ENCODE measurements around the gene FPGS. TPM values are rescaled to one million over a fixed set of nuclear protein-coding genes. Genes with fewer than 3 reads are reported as not detected.

The FPGS gene
- total RNA-seq, 6 experiments from 2014 or later: 51.9 to 69.2 (median 62.7) TPM

DNA sequence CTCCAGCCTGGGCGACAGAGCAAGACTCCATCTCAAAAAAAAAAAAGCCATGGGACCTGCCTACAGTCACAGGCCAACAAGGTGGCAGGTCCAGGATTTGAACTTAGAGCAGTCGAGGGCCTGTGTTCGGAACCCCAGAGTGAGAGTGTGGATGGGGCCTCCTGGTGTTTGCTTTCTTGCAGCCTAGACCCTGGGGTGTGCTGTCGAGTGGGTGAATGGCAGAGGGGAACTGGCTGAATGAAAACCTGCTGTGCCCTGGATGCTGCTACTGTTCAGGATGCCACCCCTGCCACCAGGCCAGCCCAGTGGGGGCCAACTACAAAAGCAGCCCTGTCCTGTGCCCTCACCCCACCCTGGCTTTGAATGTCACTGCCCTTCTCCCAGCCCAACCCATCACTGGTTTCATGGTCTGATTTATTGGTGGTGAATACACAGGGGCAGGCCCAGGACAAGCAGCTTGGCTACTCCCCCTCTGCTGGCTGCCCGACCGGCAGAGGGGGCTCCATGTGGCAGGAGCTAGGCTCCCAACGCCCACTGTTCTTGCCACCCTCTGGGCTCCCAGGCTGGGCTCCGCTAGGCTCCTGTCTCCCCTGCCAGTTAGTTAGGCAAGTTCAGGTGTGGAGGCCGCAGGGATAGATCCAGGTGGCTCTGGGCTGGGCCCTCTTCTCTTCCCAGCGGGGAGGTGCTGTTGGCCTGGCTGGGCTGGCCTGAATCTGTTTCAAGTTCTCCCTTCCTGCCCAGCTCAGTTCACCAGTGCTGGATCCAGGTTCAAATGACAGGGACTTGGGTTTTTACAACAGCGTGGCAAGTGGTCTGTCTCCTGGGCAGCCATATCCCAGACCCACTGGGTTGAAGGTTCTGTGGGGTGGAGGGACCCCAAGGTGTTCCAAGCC is 12.2 kb downstream of the FPGS start:
- Mint-ChIP-seq H3K27ac (no peak overlapping the region; the same call in 1 of the 2 replicates), H3K36me3 (ENCODE audit: low read depth) (peaks cover 17% of the 10 kb centered on the region), H3K4me1 (ENCODE audit: low read depth) (no peaks in the 10 kb centered on the region; the same call in 1 of the 2 replicates), H3K27me3 (ENCODE audit: insufficient read depth) (peaks cover 20% of the 10 kb centered on the region), H3K9me3 (no peaks in the 10 kb centered on the region), H3K4me3 (no peak overlapping the region)
- TF ChIP-seq, protein P1, sequence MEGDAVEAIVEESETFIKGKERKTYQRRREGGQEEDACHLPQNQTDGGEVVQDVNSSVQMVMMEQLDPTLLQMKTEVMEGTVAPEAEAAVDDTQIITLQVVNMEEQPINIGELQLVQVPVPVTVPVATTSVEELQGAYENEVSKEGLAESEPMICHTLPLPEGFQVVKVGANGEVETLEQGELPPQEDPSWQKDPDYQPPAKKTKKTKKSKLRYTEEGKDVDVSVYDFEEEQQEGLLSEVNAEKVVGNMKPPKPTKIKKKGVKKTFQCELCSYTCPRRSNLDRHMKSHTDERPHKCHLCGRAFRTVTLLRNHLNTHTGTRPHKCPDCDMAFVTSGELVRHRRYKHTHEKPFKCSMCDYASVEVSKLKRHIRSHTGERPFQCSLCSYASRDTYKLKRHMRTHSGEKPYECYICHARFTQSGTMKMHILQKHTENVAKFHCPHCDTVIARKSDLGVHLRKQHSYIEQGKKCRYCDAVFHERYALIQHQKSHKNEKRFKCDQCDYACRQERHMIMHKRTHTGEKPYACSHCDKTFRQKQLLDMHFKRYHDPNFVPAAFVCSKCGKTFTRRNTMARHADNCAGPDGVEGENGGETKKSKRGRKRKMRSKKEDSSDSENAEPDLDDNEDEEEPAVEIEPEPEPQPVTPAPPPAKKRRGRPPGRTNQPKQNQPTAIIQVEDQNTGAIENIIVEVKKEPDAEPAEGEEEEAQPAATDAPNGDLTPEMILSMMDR (IDR thresholded peaks at IDR 0.05): no peak
- DNase-seq: no peak

GRCh38 chr9:127815512-127816361 is 13.1 kb downstream of the FPGS start:
- H3K27me3 Mint-ChIP-seq (ENCODE audit: insufficient read depth): peaks cover 20% of the 10 kb centered on the region
- H3K4me3 Mint-ChIP-seq: no peak overlapping the region
- DNase-seq: no peak
- H3K36me3 Mint-ChIP-seq (ENCODE audit: low read depth): peaks cover 17% of the 10 kb centered on the region
- TF ChIP-seq, protein P1 (IDR thresholded peaks at IDR 0.05): no peak
- no peaks in the 10 kb centered on the region; the same call in 1 of the 2 replicates for H3K4me1 Mint-ChIP-seq (ENCODE audit: low read depth)
- no peaks in the 10 kb centered on the region for H3K9me3 Mint-ChIP-seq
- H3K27ac Mint-ChIP-seq: no peak overlapping the region

- Mint-ChIP-seq H3K27ac (no peak overlapping the region), H3K4me3 (no peak overlapping the region), H3K4me1 (ENCODE audit: low read depth) (no peaks in the 10 kb centered on the region; the same call in 1 of the 2 replicates), H3K9me3 (no peaks in the 10 kb centered on the region), H3K27me3 (ENCODE audit: insufficient read depth) (peaks cover 22% of the 10 kb centered on the region), H3K36me3 (ENCODE audit: low read depth) (peaks cover 17% of the 10 kb centered on the region)
- DNase-seq: no peak
- TF ChIP-seq, protein P1 (IDR thresholded peaks at IDR 0.05): no peak
Measured at GRCh38 chr9:127816362-127816725, 13.7 kb downstream of the FPGS start.

DNA sequence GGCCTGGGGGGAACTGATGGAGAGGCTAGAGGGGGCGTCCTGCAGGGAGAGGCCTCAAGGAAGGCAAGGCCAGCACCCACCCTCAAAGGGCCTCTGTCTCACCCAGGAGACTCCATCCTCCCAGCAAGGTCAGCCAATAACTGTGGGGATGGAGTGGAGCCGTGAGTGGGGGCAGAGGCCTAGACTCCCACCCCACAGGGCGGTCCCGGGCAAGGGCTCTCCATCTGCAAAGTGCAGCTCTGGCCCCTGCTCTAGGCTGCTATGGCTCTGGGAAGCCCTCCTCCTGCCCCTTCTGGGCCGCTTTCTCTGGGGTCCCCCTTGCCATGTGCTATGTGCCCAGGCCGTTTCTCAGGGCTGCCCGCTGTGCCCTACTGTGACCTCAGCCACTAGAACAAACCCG is 14.0 kb downstream of the FPGS start:
- no peak for DNase-seq
- no peaks in the 10 kb centered on the region; the same call in 1 of the 2 replicates for H3K4me1 Mint-ChIP-seq (ENCODE audit: low read depth)
- peak overlapping the region; percentile 69; the same call in 1 of the 2 replicates for H3K27ac Mint-ChIP-seq
- no peak overlapping the region for H3K4me3 Mint-ChIP-seq
- H3K27me3 Mint-ChIP-seq (ENCODE audit: insufficient read depth): peaks cover 22% of the 10 kb centered on the region
- TF ChIP-seq, protein P1 (IDR thresholded peaks at IDR 0.05): no peak
- H3K36me3 Mint-ChIP-seq (ENCODE audit: low read depth): peaks cover 17% of the 10 kb centered on the region
- H3K9me3 Mint-ChIP-seq: no peaks in the 10 kb centered on the region

GRCh38 chr9:127817881-127818434 is 15.3 kb downstream of the FPGS start:
- Mint-ChIP-seq H3K27me3 (ENCODE audit: insufficient read depth) (peaks cover 19% of the 10 kb centered on the region), H3K9me3 (no peaks in the 10 kb centered on the region), H3K36me3 (ENCODE audit: low read depth) (peaks cover 21% of the 10 kb centered on the region), H3K27ac (peak overlapping the region; percentile 69; the same call in 1 of the 2 replicates), H3K4me1 (ENCODE audit: low read depth) (no peaks in the 10 kb centered on the region; the same call in 1 of the 2 replicates), H3K4me3 (no peak overlapping the region)
- TF ChIP-seq, protein P1 (IDR thresholded peaks at IDR 0.05): no peak
- DNase-seq: no peak
